Mucosa of rectum (tissue), 2 donors: Measurements from ENCODE around the gene CKLF.

Experiments used
- H3K27ac ChIP-seq, 2 donors: one replicate each; pipeline ENCODE4 v1.7.0; 2013; ENCODE audit warnings: inconsistent platforms in 2 of 2, low read depth in 2 of 2, low read length in 2 of 2
- H3K27me3 ChIP-seq, 2 donors: one replicate each; pipeline ENCODE4 v1.7.0; 2013; ENCODE audit warnings: low read length in 2 of 2; ENCODE audit not compliant: control insufficient read depth in 2 of 2, insufficient read depth in 2 of 2
- H3K36me3 ChIP-seq, 2 donors: one replicate each; pipeline ENCODE4 v1.7.0; 2013; ENCODE audit warnings: low read length in 2 of 2; ENCODE audit not compliant: control insufficient read depth in 2 of 2, insufficient read depth in 2 of 2
- H3K4me1 ChIP-seq, 2 donors: one replicate each; pipeline ENCODE4 v1.7.0; 2013; ENCODE audit warnings: low read length in 2 of 2, mild to moderate bottlenecking in 1 of 2; ENCODE audit not compliant: control insufficient read depth in 2 of 2, insufficient read depth in 2 of 2
- H3K4me3 ChIP-seq, 2 donors: one replicate each; pipeline ENCODE4 v1.7.0; 2013; ENCODE audit warnings: low read length in 2 of 2
- H3K9ac ChIP-seq, 2 donors: one replicate each; pipeline ENCODE4 v1.7.0; 2013; ENCODE audit warnings: low read length in 2 of 2, low read depth in 1 of 2, mild to moderate bottlenecking in 1 of 2
- H3K9me3 ChIP-seq, 2 donors: one replicate each; pipeline ENCODE4 v1.7.0; 2013; ENCODE audit warnings: low read length in 2 of 2; ENCODE audit not compliant: control insufficient read depth in 2 of 2
- donor health status: healthy.
- donor health status: Normal muscosa, but diverticular disease.

CKLF gene

DNA sequence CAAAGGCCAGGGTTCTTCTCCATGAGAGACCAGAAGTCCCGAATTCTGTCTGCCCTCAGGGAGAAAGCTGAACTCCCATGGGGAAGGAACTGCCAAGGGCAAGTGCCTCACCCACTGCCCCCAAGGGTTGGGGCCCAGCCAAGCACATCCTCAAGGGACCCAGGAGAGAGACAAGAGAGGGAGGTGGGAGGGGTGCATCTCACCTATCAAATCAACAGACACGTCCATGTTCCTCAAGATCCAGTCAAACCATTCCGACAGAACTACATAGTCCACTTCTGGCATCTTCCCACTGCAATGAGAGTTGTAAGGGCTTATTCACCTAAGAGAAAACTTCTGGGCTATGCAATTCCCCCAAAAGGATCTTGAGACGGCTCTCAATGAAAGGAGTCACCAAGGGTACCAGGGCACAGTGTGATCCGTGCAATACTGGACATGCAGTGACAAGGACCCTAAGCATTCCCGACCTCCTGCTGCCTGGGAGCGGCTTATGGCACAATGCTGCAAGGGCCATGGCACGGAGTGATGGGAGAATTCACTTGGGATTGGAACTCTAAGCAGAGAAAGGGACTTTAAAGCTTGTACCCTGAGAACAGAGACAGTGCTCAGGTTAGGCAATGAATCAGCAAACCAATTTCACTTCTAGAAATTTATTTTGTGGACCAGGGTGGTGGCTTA is 34.7 kb upstream of the CKLF start:
- Histone ChIP-seq H3K4me3 (peak overlapping the region; percentile 52 to 74), H3K36me3 (peaks cover 7 to 12% of the 10 kb centered on the region in 2 donors), H3K9ac (peak overlapping the region; percentile 76 to 90), H3K27me3 (no peaks in the 10 kb centered on the region), H3K4me1 (peaks cover 57% of the 10 kb centered on the region in 2 donors), H3K9me3 (no peaks in the 10 kb centered on the region), H3K27ac (peak overlapping the region; percentile 96 to 100)

DNA sequence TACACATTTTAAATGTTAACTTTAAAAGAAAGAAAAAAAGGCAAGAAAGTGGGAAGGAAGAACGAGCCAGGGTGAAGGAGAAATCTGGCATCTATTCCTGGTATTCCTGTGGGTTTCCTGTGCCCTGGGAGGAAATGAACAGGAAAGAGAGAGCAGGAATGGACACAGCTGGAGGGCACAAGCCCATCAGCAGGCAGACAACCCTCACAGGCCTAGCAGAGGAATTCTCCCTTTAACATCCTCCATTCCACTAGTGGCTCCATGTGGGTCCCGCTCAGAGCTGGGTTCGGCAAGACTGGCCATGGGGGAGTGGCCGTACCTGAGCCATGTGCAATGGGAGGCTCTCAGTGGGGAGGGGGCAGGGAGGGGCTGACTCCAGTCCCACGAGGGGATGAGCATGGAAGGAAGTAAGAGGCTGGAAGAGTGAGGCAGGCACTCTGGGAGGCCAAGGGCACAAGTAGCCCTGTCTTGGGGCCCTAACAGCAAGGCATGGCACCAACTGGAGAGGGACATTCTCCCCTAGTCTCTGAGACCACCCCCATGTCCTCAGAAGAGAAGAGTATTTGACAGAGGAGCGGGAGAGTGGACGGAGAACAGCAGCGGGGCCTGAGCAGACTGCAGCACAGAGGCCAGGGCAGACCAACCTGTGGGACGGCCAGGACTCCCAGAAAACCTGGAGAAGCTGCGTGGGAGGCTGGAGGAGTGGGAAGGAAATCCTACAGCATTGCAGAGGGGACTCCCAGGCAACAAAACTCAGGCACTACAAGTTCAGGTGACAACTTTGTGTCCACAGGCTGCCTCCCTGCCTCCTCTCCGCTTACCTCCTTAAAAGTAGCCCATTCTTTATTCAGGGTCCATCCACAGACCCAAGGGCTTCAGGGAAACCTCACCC is 32.6 kb upstream of the CKLF start:
- peak overlapping the region in 1 of 2 donors; percentile 2 for H3K9ac ChIP-seq
- H3K27ac ChIP-seq = peak overlapping the region; percentile 60 to 90
- peaks cover 58 to 68% of the 10 kb centered on the region in 2 donors for H3K4me1 ChIP-seq

DNA sequence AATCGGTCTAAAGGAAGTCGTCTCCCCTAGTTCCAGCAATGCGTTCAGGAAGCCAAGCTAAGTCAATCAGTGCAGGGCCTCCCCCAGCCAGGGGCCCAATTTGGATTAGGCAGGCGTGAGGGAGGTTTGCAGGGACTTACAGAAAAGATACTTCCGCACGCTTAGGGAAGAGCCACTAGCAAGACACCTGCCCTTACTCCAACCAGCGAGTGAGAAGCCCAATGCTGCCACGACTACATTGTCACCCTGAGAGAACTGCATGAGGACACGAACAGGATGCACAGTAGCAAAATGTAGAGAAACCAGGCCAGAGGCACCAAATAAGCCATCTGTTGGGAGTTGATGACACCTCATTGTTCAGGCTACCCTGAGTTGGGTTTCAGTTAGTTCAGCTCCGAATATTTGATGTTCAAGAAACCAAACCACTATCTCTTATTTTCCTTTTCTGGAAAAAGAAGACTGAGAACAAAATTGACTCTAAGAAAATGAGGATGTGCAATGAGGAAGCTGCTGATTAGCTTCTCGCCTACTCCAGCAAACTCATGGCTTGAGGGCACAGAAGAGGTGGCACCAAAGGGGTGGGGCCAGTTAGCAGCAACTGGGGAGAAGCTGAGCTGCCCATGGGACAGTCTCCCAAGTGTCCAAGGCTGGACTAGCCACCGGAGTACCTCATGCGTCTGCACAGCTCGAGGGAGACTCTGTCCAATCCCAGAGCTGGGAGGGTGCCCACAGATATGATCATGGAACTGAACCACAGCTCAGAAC is 31.8 kb upstream of the CKLF start:
- Histone ChIP-seq H3K27me3 (no peaks in the 10 kb centered on the region), H3K4me3 (no peak overlapping the region), H3K4me1 (peaks cover 58 to 66% of the 10 kb centered on the region in 2 donors), H3K9me3 (no peaks in the 10 kb centered on the region), H3K27ac (peak overlapping the region; percentile 60 to 90), H3K9ac (no peak overlapping the region), H3K36me3 (peaks cover 0 to 3% of the 10 kb centered on the region in 2 donors)

More for the DNA sequence above, 32.6 kb upstream of the CKLF start:
- Histone ChIP-seq H3K4me3 (no peak overlapping the region), H3K9me3 (no peaks in the 10 kb centered on the region), H3K27me3 (no peaks in the 10 kb centered on the region), H3K36me3 (no peaks in the 10 kb centered on the region)

DNA sequence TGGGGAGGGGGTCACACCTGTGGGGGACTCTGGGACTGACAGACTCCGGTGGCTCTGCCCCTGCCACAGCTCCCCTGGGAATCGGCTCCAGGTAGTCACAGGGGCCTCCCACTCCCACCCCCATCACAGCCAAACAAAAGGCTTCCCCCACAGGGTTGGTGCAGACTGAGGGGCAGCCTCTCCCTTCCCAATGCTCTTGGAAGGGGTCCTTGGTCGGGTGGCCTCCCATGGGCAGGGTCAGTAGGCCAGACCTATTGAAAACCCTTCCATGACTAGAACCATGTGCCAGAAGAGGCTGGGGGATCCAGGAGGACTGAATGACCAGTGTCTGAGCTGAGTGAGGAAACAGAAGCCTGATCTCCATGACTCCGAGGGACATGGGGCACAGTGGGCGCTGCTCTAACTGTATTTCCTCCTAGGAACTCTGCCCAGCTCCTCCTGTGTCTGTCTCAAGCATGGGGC is 31.1 kb upstream of the CKLF start:
- peak overlapping the region; percentile 49 to 90 for H3K27ac ChIP-seq
- peaks cover 51 to 59% of the 10 kb centered on the region in 2 donors for H3K4me1 ChIP-seq
- H3K9ac ChIP-seq = peak overlapping the region in 1 of 2 donors; percentile 5

DNA sequence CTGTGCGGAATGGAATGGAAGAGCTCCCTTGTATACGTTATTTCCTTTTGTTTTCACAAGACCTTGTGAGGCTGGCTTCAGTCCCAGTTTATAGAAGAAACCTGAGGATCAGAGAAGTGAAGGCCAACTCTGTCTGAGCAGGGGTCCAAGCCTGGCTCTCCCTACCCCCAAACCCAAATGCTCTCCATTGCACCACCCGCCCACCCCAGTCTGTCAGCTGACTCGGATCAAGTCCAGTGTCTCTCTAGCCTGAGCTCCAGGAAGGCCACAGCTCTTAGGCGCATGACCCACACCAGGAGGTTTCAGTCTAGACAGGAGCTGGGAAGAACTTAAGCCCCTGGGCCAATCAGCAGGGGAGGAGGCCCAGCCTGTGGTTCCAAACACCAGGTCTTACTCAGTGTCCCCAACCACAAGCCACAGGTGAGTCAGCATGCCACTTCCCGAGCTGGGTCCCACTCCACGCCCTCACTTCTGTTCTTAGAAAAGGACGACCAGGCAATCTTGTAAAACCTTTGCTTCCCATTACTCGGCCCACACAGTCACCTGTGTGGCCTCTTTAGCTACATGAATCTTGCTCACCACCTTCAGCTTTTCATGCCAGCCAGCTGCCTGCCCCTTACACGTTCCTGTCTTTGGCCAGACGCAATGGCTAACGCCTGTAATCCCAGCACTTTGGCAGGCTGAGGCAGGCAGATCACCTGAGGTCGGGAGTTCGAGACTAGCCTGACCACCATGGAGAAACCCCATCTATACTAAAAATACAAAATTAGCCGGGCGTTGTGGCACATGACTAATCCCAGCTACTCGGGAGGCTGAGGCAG is 30.2 kb upstream of the CKLF start:
- Histone ChIP-seq H3K36me3 (peaks cover 4 to 10% of the 10 kb centered on the region in 2 donors), H3K4me1 (peaks cover 45 to 52% of the 10 kb centered on the region in 2 donors), H3K9me3 (no peaks in the 10 kb centered on the region), H3K9ac (peak overlapping the region in 1 of 2 donors; percentile 41), H3K4me3 (peak overlapping the region in 1 of 2 donors; percentile 48), H3K27ac (peak overlapping the region; percentile 49 to 90), H3K27me3 (no peaks in the 10 kb centered on the region)

More for the DNA sequence above, 31.1 kb upstream of the CKLF start:
- peaks cover 0 to 10% of the 10 kb centered on the region in 2 donors for H3K36me3 ChIP-seq
- H3K4me3 ChIP-seq = peak overlapping the region in 1 of 2 donors; percentile 48
- H3K9me3 ChIP-seq = no peaks in the 10 kb centered on the region
- no peaks in the 10 kb centered on the region for H3K27me3 ChIP-seq

DNA sequence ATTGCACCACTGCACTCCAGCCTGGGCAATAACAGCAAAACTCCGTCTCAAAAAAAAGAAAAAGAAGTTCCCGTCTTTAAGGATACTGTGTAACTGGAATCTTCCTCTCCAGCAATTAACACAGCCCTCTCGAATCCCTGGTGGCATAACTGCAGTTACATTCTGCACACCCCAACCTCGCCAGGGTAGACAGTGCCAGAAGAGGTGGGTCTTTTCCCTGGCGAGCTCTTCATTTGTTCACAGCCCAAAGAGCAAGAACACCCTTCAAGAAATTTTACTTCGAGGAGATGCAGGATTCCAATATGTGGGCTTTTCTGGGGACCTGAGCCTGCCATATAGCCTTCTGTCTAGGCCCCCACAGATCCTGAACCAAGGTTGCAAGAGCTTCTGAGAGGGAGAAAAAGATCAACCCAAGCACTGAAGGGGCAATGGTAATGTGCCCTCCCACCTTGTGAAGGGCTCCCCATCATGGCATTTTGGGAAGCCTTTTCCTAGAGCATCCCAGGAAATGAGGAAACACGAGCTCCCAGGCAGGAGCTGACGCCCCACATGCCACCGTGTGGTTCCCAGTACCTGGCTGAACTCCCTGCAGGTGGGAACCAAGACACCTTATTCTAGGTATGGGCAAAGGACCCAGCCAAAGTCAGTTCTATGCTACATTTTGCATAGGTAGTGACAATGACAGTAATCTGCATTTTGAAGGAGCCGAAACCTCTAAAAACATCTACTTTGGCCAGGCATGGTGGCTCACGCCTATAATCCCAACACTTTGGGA is 29.4 kb upstream of the CKLF start:
- no peaks in the 10 kb centered on the region for H3K27me3 ChIP-seq
- peak overlapping the region; percentile 49 to 90 for H3K27ac ChIP-seq
- H3K36me3 ChIP-seq = peaks cover 9 to 14% of the 10 kb centered on the region in 2 donors
- peaks cover 37 to 44% of the 10 kb centered on the region in 2 donors for H3K4me1 ChIP-seq
- H3K4me3 ChIP-seq = no peak overlapping the region
- H3K9ac ChIP-seq = no peak overlapping the region
- H3K9me3 ChIP-seq = no peaks in the 10 kb centered on the region

DNA sequence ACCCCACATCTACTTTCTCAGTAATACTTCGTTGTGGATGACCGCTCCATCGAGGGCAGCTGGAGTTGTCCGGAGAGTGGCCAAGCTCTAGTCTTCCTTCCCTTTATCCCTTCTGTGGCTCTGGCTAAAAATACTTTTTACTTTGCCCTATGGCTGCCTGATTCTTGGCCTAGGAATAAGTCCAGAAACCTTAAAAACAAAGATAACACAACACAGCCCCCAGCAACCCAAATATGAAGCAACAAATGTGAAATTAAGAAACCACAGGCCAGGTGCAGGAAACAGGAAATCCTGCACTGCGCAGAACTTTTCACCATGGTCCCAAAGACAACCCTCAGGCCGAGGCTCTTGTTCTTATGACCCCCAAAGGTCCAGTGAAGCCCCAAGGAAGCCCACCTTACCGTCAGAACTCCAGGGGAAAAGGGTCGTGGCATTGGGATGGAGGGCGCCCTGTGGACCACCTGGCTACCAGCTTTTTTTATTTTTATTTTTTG is 28.5 kb upstream of the CKLF start:
- Histone ChIP-seq H3K4me1 (peaks cover 33 to 43% of the 10 kb centered on the region in 2 donors), H3K27ac (peak overlapping the region; percentile 49 to 90), H3K36me3 (peaks cover 18 to 20% of the 10 kb centered on the region in 2 donors), H3K27me3 (no peaks in the 10 kb centered on the region), H3K9me3 (no peaks in the 10 kb centered on the region), H3K4me3 (no peak overlapping the region), H3K9ac (peak overlapping the region in 1 of 2 donors; percentile 24)

DNA sequence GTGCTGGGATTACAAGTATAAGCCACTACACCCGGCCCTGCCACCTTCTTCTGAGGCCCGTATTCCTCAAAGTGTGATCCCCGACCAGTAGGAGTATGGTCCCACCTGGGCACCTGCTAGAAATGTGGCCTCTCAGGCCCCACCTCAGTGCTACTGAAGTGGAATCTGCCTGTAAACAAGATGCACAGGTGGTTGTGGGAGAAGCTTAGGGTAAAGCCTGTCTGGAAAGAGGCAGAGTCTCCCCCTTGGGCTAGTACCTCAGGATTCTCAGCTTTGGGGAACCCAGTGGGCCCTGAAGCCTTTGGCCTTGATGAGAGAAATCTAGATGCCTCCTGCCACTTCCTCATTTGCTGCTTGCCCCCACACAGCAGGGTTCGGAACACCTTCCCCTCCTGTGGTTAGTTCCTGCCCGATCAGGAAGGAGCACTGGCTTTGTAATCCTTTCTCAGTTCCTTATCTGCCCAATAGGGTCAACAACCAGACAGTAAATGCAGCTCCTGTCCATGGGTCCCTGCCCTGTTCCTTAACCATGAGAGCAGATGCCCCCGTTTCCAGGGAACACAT is 27.7 kb upstream of the CKLF start:
- H3K4me3 ChIP-seq = no peak overlapping the region
- peak overlapping the region; percentile 49 to 90 for H3K27ac ChIP-seq
- no peaks in the 10 kb centered on the region for H3K9me3 ChIP-seq
- no peaks in the 10 kb centered on the region for H3K27me3 ChIP-seq
- H3K9ac ChIP-seq = peak overlapping the region in 1 of 2 donors; percentile 41
- peaks cover 25 to 28% of the 10 kb centered on the region in 2 donors for H3K36me3 ChIP-seq
- H3K4me1 ChIP-seq = peaks cover 31 to 40% of the 10 kb centered on the region in 2 donors
